AG04450 (cell line): ENCODE data around the gene MDK. TPM values are rescaled to one million over a fixed set of nuclear protein-coding genes. Genes with fewer than 3 reads are reported as not detected.
"Not testable (repeated sequence)": the region's sequence is repeated elsewhere in the genome, so short reads cannot be mapped to it uniquely, and the experiment has no call there.

Experiments used
- CTCF ChIA-PET: fragments of 300-600, 350-600 bp; formaldehyde crosslinking; extraction: SDS; loops from one replicate; lab custom pipeline; 2022; ENCODE audit warnings: antibody characterized with exemption, inconsistent platforms; lab: Charles Lee
- POLR2A ChIA-PET: fragments of 350-600 bp; formaldehyde crosslinking; extraction: SDS; loops from one replicate; lab custom pipeline; 2021; ENCODE audit warnings: antibody characterized with exemption, inconsistent platforms; lab: Yijun Ruan, JAX
- DNase-seq: peaks from one replicate; pipeline ENCODE4 v3.0.0-alpha.2; 2011; ENCODE audit warnings: low read depth, low spot score
- H3K27ac ChIP-seq: one replicate; pipeline ENCODE4 v1.5.1; 2012; ENCODE audit warnings: low read depth, low read length, control low read depth
- H3K27me3 ChIP-seq: one replicate; pipeline ENCODE4 v1.6.0; 2012; ENCODE audit warnings: low read length; ENCODE audit not compliant: control insufficient read depth, insufficient read depth
- H3K4me3 ChIP-seq: 2 replicates; pipeline ENCODE4 v1.5.1; 2011; ENCODE audit warnings: mild to moderate bottlenecking, low read depth, low read length, control low read depth
- H3K9me3 ChIP-seq: 2 replicates; pipeline ENCODE4 v1.5.1; 2012; ENCODE audit warnings: low read length; ENCODE audit not compliant: control insufficient read depth, insufficient read depth
- CTCF ChIP-seq: IDR thresholded peaks from 2 replicates; pipeline ENCODE4 v1.5.1; 2011; ENCODE audit warnings: low read depth, low read length, control low read depth, inconsistent platforms
- polyA plus RNA-seq: library from polyadenylated mRNA; depleted of rRNA; stranded (reverse); fragments of >200 nt; gene quantifications from 2 replicates; pipeline ENCODE4 v1.2.3, GENCODE V29; 2011

The MDK gene
- polyA plus RNA-seq, 1 experiment: 445 TPM

- DNase-seq: no peak
- TF ChIP-seq CTCF: no peak
- Histone ChIP-seq H3K9me3 (no peaks in the 10 kb centered on the region; the same call in 1 of the 2 replicates), H3K27me3 (no peaks in the 10 kb centered on the region), H3K4me3 (no peak overlapping the region), H3K27ac (no peak overlapping the region)
- CTCF ChIA-PET: interaction anchor here (0.6 to 2.9 kb wide), 16 partner anchors 9 to 277 kb away, joined by 3 to 26 read pairs (median 4); partner anchors contain the start of gene DGKZ
- POLR2A ChIA-PET: no interaction called here
Measured at GRCh38 chr11:46367916-46368267, 13.6 kb upstream of the MDK start.

- H3K9me3 ChIP-seq: no peaks in the 10 kb centered on the region; the same call in 1 of the 2 replicates
- DNase-seq: peak; percentile 46
- POLR2A ChIA-PET: no interaction called here
Measured at GRCh38 chr11:46369458-46370152, 11.9 kb upstream of the MDK start.

GRCh38 chr11:46370253-46370652 is 11.2 kb upstream of the MDK start:
- Histone ChIP-seq H3K9me3 (no peaks in the 10 kb centered on the region; the same call in 1 of the 2 replicates), H3K27me3 (no peaks in the 10 kb centered on the region), H3K4me3 (no peak overlapping the region), H3K27ac (no peak overlapping the region)
- POLR2A ChIA-PET: no interaction called here
- no peak for DNase-seq
- CTCF ChIA-PET: interaction anchor here (0.6 to 2.9 kb wide), 5 partner anchors 13 to 131 kb away, joined by 3 to 13 read pairs (median 3); no protein-coding TSS in a partner anchor
- no peak for TF ChIP-seq CTCF

More at GRCh38 chr11:46369458-46370152, 11.9 kb upstream of the MDK start:
- H3K4me3 ChIP-seq: no peak overlapping the region
- no peaks in the 10 kb centered on the region for H3K27me3 ChIP-seq
- CTCF ChIA-PET: interaction anchor here (0.6 to 2.9 kb wide), 9 partner anchors 11 to 131 kb away, joined by 3 to 26 read pairs (median 10); partner anchors contain the start of gene DGKZ
- no peak overlapping the region for H3K27ac ChIP-seq
- TF ChIP-seq CTCF: peak; percentile 92

GRCh38 chr11:46371262-46371661 is 10.2 kb upstream of the MDK start:
- H3K9me3 ChIP-seq, H3K27me3 ChIP-seq, POLR2A ChIA-PET, H3K27ac ChIP-seq, H3K4me3 ChIP-seq, DNase-seq: not testable (repeated sequence)
- CTCF ChIA-PET: interaction anchor here (0.8 kb wide), 1 partner anchor 17 kb away, joined by 4 read pairs; no protein-coding TSS in a partner anchor

GRCh38 chr11:46372086-46372485 is 9.4 kb upstream of the MDK start:
- Histone ChIP-seq H3K27ac (no peak overlapping the region), H3K4me3 (no peak overlapping the region), H3K9me3 (no peaks in the 10 kb centered on the region), H3K27me3 (no peaks in the 10 kb centered on the region)
- POLR2A ChIA-PET: no interaction called here
- no peak for TF ChIP-seq CTCF
- no peak for DNase-seq
- CTCF ChIA-PET: no interaction called here

GRCh38 chr11:46372501-46372900 is 9.0 kb upstream of the MDK start:
- POLR2A ChIA-PET, CTCF ChIA-PET, DNase-seq: not testable (repeated sequence)

More at GRCh38 chr11:46372501-46372900, 9.0 kb upstream of the MDK start:
- H3K4me3 ChIP-seq, H3K9me3 ChIP-seq, H3K27ac ChIP-seq, H3K27me3 ChIP-seq: not testable (repeated sequence)
